Liver (tissue), 4 donors: ENCODE results near the gene PALD1. TPM values are rescaled to one million over a fixed set of nuclear protein-coding genes. Genes with fewer than 3 reads are reported as not detected.

Experiments
- polyA plus RNA-seq, 2 donors: library from polyadenylated mRNA; stranded (reverse) in 1 of 2; unstranded in 1 of 2; fragments of 200-250 nt in 1 of 2; fragments of >200 nt in 1 of 2; fragmentation: Nextera tagmentation in 1 of 2; extraction: Ambion mirVana in 1 of 2; gene quantifications; one replicate each; pipeline versions ENCODE4 v1.2.1 to v1.2.3, GENCODE V29; 2013 to 2015
- total RNA-seq, 2 donors: library from RNA; depleted of rRNA; stranded (reverse); fragments of >200 nt; gene quantifications; one replicate each; pipeline ENCODE4 v1.2.3, GENCODE V29; 2014
- donor health status: healthy.
- donor health status: healthy.
- donor health status: healthy.

The PALD1 gene
- total and polyA plus RNA-seq, 4 donors, result 0.72 to 4.2 (median 1.4) TPM

Other genes starting within 250 kb of the PALD1 start
- gene PPA1, start 245.3 kb upstream of the PALD1 start, total RNA-seq, result 10 to 100 TPM; 91.1 to 92.0 TPM
- gene PPA1, start 245.3 kb upstream of the PALD1 start, polyA plus RNA-seq, result 100 to 1,000 TPM; 107 to 111 TPM
- under 1 TPM in 1 of 2 donors, not detected in 1; under 0.01 TPM for gene NPFFR1, start 194.8 kb upstream of the PALD1 start, total RNA-seq
- gene NPFFR1, start 194.8 kb upstream of the PALD1 start, polyA plus RNA-seq, result not detected
- 10 to 100 TPM in 1 of 2 donors, 1 to 10 TPM in 1; 9.3 to 13.4 TPM for gene LRRC20, start 96.1 kb upstream of the PALD1 start, total RNA-seq
- 10 to 100 TPM in 1 of 2 donors, 1 to 10 TPM in 1; 8.0 to 15.5 TPM for gene LRRC20, start 96.1 kb upstream of the PALD1 start, polyA plus RNA-seq
- 10 to 100 TPM; 38.3 to 70.0 TPM for gene EIF4EBP2, start 74.6 kb upstream of the PALD1 start, total RNA-seq
- gene EIF4EBP2, start 74.6 kb upstream of the PALD1 start, polyA plus RNA-seq, result 10 to 100 TPM; 25.7 to 27.7 TPM
- not detected for gene NODAL, start 37.1 kb upstream of the PALD1 start, total RNA-seq
- not detected for gene NODAL, start 37.1 kb upstream of the PALD1 start, polyA plus RNA-seq
- 1 to 10 TPM; 2.8 TPM for gene PRF1, start 124.0 kb downstream of the PALD1 start, total RNA-seq
- 1 to 10 TPM; 2.5 to 3.1 TPM for gene PRF1, start 124.0 kb downstream of the PALD1 start, polyA plus RNA-seq
- gene ADAMTS14, start 193.7 kb downstream of the PALD1 start, total RNA-seq, result under 1 TPM; 0.09 to 0.33 TPM
- under 1 TPM; 0.13 to 0.14 TPM for gene ADAMTS14, start 193.7 kb downstream of the PALD1 start, polyA plus RNA-seq